Fibroblast of the aortic adventitia (primary cell): ENCODE data around the gene PELI2. TPM values are rescaled to one million over a fixed set of nuclear protein-coding genes. Genes with fewer than 3 reads are reported as not detected.
A peak's percentile ranks its signal among the peaks of the same experiment; 100 is the strongest.

Source experiments
- DNase-seq: peaks from one replicate; pipeline ENCODE4 v3.0.0-alpha.2; 2010; ENCODE audit warnings: low read depth
- H3K4me3 ChIP-seq: 2 replicates; pipeline ENCODE4 v1.5.1; 2011; ENCODE audit warnings: low read depth, mild to moderate bottlenecking, control low read depth, low read length, moderate library complexity
- CTCF ChIP-seq: IDR thresholded peaks from 2 replicates; pipeline ENCODE4 v1.5.1; 2011; ENCODE audit warnings: mild to moderate bottlenecking, low read length, control low read depth, inconsistent platforms; ENCODE audit not compliant: insufficient read depth
- total RNA-seq: library from RNA; depleted of rRNA; stranded (reverse); fragments of >200 nt; gene quantifications from 2 replicates; pipeline ENCODE4 v1.2.3, GENCODE V29; 2012; ENCODE audit warnings: low replicate concordance

Gene PELI2
- total RNA-seq, 1 donor, result 14.0 TPM

- peak; percentile 28 for DNase-seq
- no peak overlapping the region for H3K4me3 ChIP-seq
- TF ChIP-seq CTCF, result no peak
Measured at GRCh38 chr14:56183631-56184157, 65.5 kb downstream of the PELI2 start.

GRCh38 chr14:56185992-56186391 lies 67.8 kb downstream of the PELI2 start:
- H3K4me3 ChIP-seq, result no peak overlapping the region
- no peak for DNase-seq
- TF ChIP-seq CTCF, result no peak

GRCh38 chr14:56187736-56188135 lies 69.5 kb downstream of the PELI2 start:
- H3K4me3 ChIP-seq, result no peak overlapping the region
- no peak for DNase-seq
- no peak for TF ChIP-seq CTCF

GRCh38 chr14:56189307-56189706 lies 71.1 kb downstream of the PELI2 start:
- H3K4me3 ChIP-seq, result no peak overlapping the region
- TF ChIP-seq CTCF, result no peak
- peak; percentile 70 for DNase-seq

GRCh38 chr14:56193347-56193746 lies 75.1 kb downstream of the PELI2 start:
- no peak overlapping the region for H3K4me3 ChIP-seq
- TF ChIP-seq CTCF, result no peak
- no peak for DNase-seq

- no peak for TF ChIP-seq CTCF
- no peak for DNase-seq
- H3K4me3 ChIP-seq, result no peak overlapping the region
Measured at GRCh38 chr14:56194042-56194441, 75.8 kb downstream of the PELI2 start.

GRCh38 chr14:56195223-56195622 lies 77.0 kb downstream of the PELI2 start:
- no peak overlapping the region for H3K4me3 ChIP-seq

More at GRCh38 chr14:56195223-56195622, 77.0 kb downstream of the PELI2 start:
- no peak for DNase-seq
- TF ChIP-seq CTCF, result no peak
